ENCODE results near the gene ETFDH. TPM values are rescaled to one million over a fixed set of nuclear protein-coding genes. Genes with fewer than 3 reads are reported as not detected.

ETFDH gene
- total and polyA plus RNA-seq, 8 donors, result 11.6 to 33.3 (median 14.2) TPM

DNA sequence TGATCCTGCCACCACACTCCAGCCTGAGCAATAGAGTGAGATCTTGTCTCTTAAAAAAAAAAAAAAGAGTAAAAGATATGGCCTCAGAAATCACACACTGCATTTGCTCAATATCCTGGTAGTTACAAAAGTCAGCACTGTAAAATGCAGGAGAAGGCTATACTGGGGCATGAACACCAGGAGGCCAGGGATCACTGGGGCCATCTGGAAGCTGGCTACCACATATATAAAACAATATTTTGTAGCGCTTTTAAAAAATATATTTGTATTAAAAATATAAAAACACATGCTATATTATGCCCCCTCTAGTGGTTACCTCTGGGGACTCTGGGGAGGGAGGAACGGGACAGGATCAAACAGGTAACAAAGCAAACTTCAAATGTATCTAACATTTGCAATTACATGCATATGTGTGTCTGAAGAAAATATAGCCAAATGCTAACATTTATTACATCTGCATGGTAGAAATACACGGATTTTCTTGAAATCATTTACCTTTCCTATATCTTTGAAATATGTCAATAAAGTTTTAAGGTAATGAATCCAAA, 4.4 kb upstream of the ETFDH start:
- 83 to 86% methylated on average over 3 of the region's 3 CpGs for WGBS, 2 donors
- TF ChIP-seq, protein P1, sequence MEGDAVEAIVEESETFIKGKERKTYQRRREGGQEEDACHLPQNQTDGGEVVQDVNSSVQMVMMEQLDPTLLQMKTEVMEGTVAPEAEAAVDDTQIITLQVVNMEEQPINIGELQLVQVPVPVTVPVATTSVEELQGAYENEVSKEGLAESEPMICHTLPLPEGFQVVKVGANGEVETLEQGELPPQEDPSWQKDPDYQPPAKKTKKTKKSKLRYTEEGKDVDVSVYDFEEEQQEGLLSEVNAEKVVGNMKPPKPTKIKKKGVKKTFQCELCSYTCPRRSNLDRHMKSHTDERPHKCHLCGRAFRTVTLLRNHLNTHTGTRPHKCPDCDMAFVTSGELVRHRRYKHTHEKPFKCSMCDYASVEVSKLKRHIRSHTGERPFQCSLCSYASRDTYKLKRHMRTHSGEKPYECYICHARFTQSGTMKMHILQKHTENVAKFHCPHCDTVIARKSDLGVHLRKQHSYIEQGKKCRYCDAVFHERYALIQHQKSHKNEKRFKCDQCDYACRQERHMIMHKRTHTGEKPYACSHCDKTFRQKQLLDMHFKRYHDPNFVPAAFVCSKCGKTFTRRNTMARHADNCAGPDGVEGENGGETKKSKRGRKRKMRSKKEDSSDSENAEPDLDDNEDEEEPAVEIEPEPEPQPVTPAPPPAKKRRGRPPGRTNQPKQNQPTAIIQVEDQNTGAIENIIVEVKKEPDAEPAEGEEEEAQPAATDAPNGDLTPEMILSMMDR (IDR thresholded peaks at IDR 0.05), result peak in 3 of 4 donors; percentile 21 to 28 (median 21)
- H3K4me3 ChIP-seq, result no peak overlapping the region
- no peak for DNase-seq
- no peak overlapping the region for H3K27ac ChIP-seq
- no peaks in the 10 kb centered on the region for H3K27me3 ChIP-seq
- H3K36me3 ChIP-seq, result no peaks in the 10 kb centered on the region
- FAIRE-seq, result no peak
- H3K9me3 ChIP-seq, result no peaks in the 10 kb centered on the region
- ATAC-seq, result no peak
- H3K4me1 ChIP-seq, result peaks cover 0 to under 1% (median 0%) of the 10 kb centered on the region in 3 donors
- intact Hi-C loops (cut with DNase I), result no loop called here

- H3K27me3 ChIP-seq, result no peaks in the 10 kb centered on the region
- H3K4me1 ChIP-seq, result peaks cover 0 to 9% (median 0%) of the 10 kb centered on the region in 3 donors
- no peaks in the 10 kb centered on the region for H3K9me3 ChIP-seq
- no peak for FAIRE-seq
- intact Hi-C loops (cut with DNase I), result no loop called here
- no peak for DNase-seq
- ATAC-seq, result no peak
- TF ChIP-seq, protein P1 (IDR thresholded peaks at IDR 0.05), result no peak
- no peak overlapping the region for H3K4me3 ChIP-seq
- no peak overlapping the region for H3K27ac ChIP-seq
- 87 to 89% methylated on average over 7 of the region's 7 CpGs for WGBS, 2 donors
- no peaks in the 10 kb centered on the region for H3K36me3 ChIP-seq
Observed at GRCh38 chr4:158669310-158669709, 2.8 kb upstream of the ETFDH start.

- FAIRE-seq (no peak), DNase-seq (peak; percentile 67 to 85 (median 72)), ATAC-seq (peak; percentile 20 to 37 (median 24))
- Histone ChIP-seq H3K27ac (peak overlapping the region; percentile 92 to 98 (median 96)), H3K4me1 (peaks cover 0 to 9% (median 0%) of the 10 kb centered on the region in 3 donors), H3K36me3 (no peaks in the 10 kb centered on the region), H3K27me3 (no peaks in the 10 kb centered on the region), H3K9me3 (no peaks in the 10 kb centered on the region), H3K4me3 (peak overlapping the region; percentile 65 to 92 (median 70))
- WGBS, 2 donors, result 1% methylated on average over 35 of the region's 35 CpGs
- TF ChIP-seq, protein P1 (IDR thresholded peaks at IDR 0.05), result no peak
- intact Hi-C loops (cut with DNase I), result no loop called here
Observed at GRCh38 chr4:158670975-158671664, 976 bp upstream of the ETFDH start.

DNA sequence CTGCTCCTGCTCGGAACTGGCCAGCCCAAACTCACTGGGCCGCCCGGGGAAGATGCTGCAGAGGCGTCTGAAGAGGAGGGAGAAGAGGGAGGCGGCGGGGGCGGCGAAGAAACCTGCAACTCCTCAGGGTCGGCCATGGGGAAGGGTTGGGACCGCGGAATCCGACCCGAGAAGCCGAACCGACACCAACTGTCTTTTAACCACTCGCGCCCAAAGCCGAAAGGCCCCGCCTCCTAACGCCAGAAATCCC, 506 bp upstream of the ETFDH start, which contains the start of gene C4orf46:
Gene C4orf46, minus strand, starts transcription at position 223 of the 250 bp plus-strand sequence. Its CDS starts 86 bp downstream, at position 137.
- FAIRE-seq (no peak), DNase-seq (no peak), ATAC-seq (peak in 3 of 4 donors; percentile 4 to 7 (median 5))
- no peaks in the 10 kb centered on the region for H3K36me3 ChIP-seq
- no peaks in the 10 kb centered on the region for H3K27me3 ChIP-seq
- H3K9me3 ChIP-seq, result no peaks in the 10 kb centered on the region
- peak within 1 kb of the TSS; percentile 92 to 98 (median 96) for H3K27ac ChIP-seq
- 0% methylated on average over 19 to 20 of the region's 20 CpGs for WGBS, 2 donors
- H3K4me1 ChIP-seq, result peaks cover 0 to 9% (median 0%) of the 10 kb centered on the region in 3 donors
- TF ChIP-seq, protein P1 (IDR thresholded peaks at IDR 0.05), result no peak
- intact Hi-C loops (cut with DNase I), result no loop called here
- H3K4me3 ChIP-seq, result peak within 1 kb of the TSS; percentile 65 to 92 (median 73)

DNA sequence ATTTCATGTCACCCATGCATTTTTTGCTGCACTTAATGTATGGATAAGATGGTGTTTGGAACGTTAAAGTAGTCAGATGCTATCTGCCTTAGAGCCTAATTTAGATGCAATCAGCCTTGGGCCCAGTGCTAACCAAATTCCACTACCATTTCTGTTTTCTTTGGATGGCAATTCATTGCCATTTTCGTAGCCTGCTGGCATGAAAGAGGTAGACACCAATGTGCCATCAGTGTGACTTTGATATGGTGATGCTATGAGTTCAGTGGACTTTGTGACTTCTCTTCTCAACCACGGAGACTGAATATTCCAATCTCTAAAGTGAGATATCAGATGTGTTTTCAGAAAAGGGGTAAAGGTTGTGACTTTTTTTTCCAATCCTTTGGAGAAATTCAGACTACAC, 1.5 kb downstream of the ETFDH start:
- Histone ChIP-seq H3K36me3 (no peaks in the 10 kb centered on the region), H3K9me3 (no peaks in the 10 kb centered on the region), H3K27me3 (no peaks in the 10 kb centered on the region), H3K4me1 (peaks cover 0 to 9% (median 0%) of the 10 kb centered on the region in 3 donors), H3K27ac (no peak overlapping the region), H3K4me3 (no peak overlapping the region)
- TF ChIP-seq, protein P1 (IDR thresholded peaks at IDR 0.05), result no peak
- no peak for DNase-seq
- ATAC-seq, result no peak
- intact Hi-C loops (cut with DNase I), result no loop called here
- WGBS, 2 donors, result 52 to 68% methylated on average over 3 of the region's 3 CpGs
- FAIRE-seq, result no peak
